Heart right ventricle (tissue), 16 donors: Measurements from ENCODE around the gene SYTL3. TPM values are rescaled to one million over a fixed set of nuclear protein-coding genes. Genes with fewer than 3 reads are reported as not detected.

Experiments used
- ATAC-seq, 8 donors: fragments of 200-7000 bp; cut with Tn5 transposase; one replicate each; pipeline ENCODE4 v1.9.1; 2020; ENCODE audit warnings: mild to moderate bottlenecking in 8 of 8, moderate library complexity in 8 of 8, moderate number of reproducible peaks in 1 of 8
- DNase-seq, 2 donors: peaks; one replicate each; pipeline ENCODE4 v3.0.0-alpha.2; 2020
- H3K27ac ChIP-seq, 10 donors: fragments of 200-600 bp; sonication (generic) in 2 of 10; one replicate each; pipeline versions ENCODE4 v1.5.0 to v1.8.0; 2020 to 2022; ENCODE audit warnings: mild to moderate bottlenecking in 3 of 10
- H3K27me3 ChIP-seq, 7 donors: fragments of 200-600 bp; one replicate each; pipeline ENCODE4 v1.8.0; 2021 to 2022; ENCODE audit warnings: mild to moderate bottlenecking in 2 of 7
- H3K36me3 ChIP-seq, 9 donors: fragments of 200-600 bp; sonication (generic) in 1 of 9; one replicate each; pipeline versions ENCODE4 v1.5.0 to v1.8.0; 2020 to 2022; ENCODE audit warnings: mild to moderate bottlenecking in 2 of 9
- H3K4me1 ChIP-seq, 9 donors: fragments of 200-600 bp; sonication (generic) in 1 of 9; one replicate each; pipeline versions ENCODE4 v1.5.0 to v1.8.0; 2020 to 2022; ENCODE audit warnings: mild to moderate bottlenecking in 4 of 9
- H3K4me3 ChIP-seq, 10 donors: fragments of 200-600 bp; sonication (generic) in 2 of 10; one replicate each; pipeline versions ENCODE4 v1.5.0 to v1.8.0; 2020 to 2022; ENCODE audit warnings: mild to moderate bottlenecking in 7 of 10, moderate library complexity in 2 of 10
- H3K9me3 ChIP-seq, 11 donors: fragments of 200-600 bp in 10 of 11; sonication (generic) in 2 of 11; one replicate each; pipeline versions ENCODE4 v1.5.0 to v1.8.0; 2013 to 2022; ENCODE audit warnings: mild to moderate bottlenecking in 2 of 11, control low read depth in 1 of 11, moderate library complexity in 1 of 11
- WGBS, 2 donors: extraction: QIAGEN DNeasy Blood & Tissue Kit; methylation state at CpG; one replicate each; pipeline ENCODE4 v1.1.7; 2013; ENCODE audit warnings: inconsistent platforms in 1 of 2; 5-methylcytosine and 5-hydroxymethylcytosine counted together
- intact Hi-C, 10 donors: fragments of 100-400 bp; cut with DNase I; formaldehyde crosslinking; loops; one replicate each; pipeline versions ENCODE4 v1.11.1 to v1.14.2; 2022
- polyA plus RNA-seq, 2 donors: library from polyadenylated mRNA; stranded (reverse); fragments of 200-250 nt; gene quantifications; one replicate each; pipeline ENCODE4 v1.2.3, GENCODE V29; 2013
- total RNA-seq, 10 donors: library from RNA; stranded (reverse); fragmentation: NEBNext Ultra II Directional in 3 of 10; extraction: Animal tissue kit (Norgen Biotek cat#: 25700) in 3 of 10; gene quantifications; one replicate each; pipeline versions ENCODE4 v1.2.1 to v1.2.4, GENCODE V29; 2021 to 2023
- TF ChIP-seq, protein P1 (sequence below), 9 donors: fragments of 200-600 bp; sonication (generic) in 2 of 9; IDR thresholded peaks; one replicate each; pipeline versions ENCODE4 v1.5.0 to v1.8.0; 2021 to 2022; ENCODE audit warnings: antibody characterized with exemption in 9 of 9, mild to moderate bottlenecking in 5 of 9, moderate library complexity in 1 of 9
- donor health status: Arrhythmogenic right ventricular cardiomyopathy.
- donor health status: ischemic (EF 13 %, LVEDD 7.1; RV severe dilation, severe dysfunction).
- donor health status: healthy with polysubstance abuse.
- donor health status: DM: no; HTN: yes; CAD: no.
- donor health status: DM: no; HTN: no; CAD: no.
- donor health status: ischemic (EF 25% LVEDD 6.9; RV normal size, moderate dysfunction).
- donor health status: ischemic (EF 25% LVEDD 5.7; RV mildly dilated, moderate dysfunction).
- donor health status: healthy.
- donor health status: DM: yes; HTN: yes; CAD: no.
- donor health status: Ischemic cardiomyopathy.
- donor health status: ischemic (EF 35%, LVEDD 5.7; RV mildly dilated, moderate dysfunction).
- donor health status: nonischemic (EF 11% LVEDD 7.7; RV severe dilation, severe dysfunction).
- donor health status: DM: yes; HTN: yes; CAD: no.
- donor health status: PGD.
- donor health status: ischemic (EF 29% LVEDD 5.4; RV normal size, mild dysfunction).
- donor health status: nonischemic (EF 23%, LVEDD 6.1; RV moderate dilation, normal function).

The SYTL3 gene
- total and polyA plus RNA-seq, 12 donors = 3.6 to 11.9 (median 8.1) TPM

DNA sequence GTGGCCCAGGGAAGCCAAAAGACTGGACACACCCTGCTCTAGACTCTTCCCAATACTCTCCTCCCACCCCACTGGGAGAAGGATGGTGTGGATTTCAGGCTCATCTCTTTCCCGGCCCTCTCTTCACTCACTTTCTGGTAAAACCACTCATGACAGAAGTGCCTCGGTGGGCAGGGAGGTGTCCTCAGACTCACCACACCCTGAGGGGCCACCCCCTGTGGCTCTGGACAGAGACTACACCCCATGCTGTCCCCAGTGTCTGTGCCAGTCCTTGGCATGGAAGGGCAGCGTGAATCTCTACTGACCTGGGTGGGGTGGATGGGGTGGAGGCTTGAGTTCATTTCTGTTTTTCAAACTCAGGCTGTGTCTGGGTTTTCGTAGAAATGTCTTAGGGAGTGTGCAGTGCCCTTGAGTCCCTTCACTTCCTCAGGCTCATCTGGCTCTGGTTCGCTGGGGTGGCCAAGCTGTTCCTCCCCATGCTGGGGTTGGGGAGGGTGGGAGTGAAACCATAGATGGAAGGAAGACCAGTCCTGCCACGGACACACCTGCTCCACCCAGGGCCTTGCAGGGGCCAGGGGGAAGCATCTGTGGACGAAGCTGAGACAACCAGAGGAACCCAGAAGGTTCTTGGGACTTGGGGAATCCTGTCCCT, 110.2 kb downstream of the SYTL3 start:
- peaks cover 0 to 5% (median 0%) of the 10 kb centered on the region in 9 donors for H3K4me1 ChIP-seq
- ATAC-seq (no peak), DNase-seq (no peak)
- no peaks in the 10 kb centered on the region for H3K27me3 ChIP-seq
- H3K27ac ChIP-seq = no peak overlapping the region
- H3K9me3 ChIP-seq = no peaks in the 10 kb centered on the region
- peaks cover 0 to 33% (median 7%) of the 10 kb centered on the region in 9 donors for H3K36me3 ChIP-seq
- no peak overlapping the region for H3K4me3 ChIP-seq
- intact Hi-C loops = no loop called here
- WGBS, 2 donors = 84 to 85% methylated on average over 7 of the region's 7 CpGs
- TF ChIP-seq, protein P1, sequence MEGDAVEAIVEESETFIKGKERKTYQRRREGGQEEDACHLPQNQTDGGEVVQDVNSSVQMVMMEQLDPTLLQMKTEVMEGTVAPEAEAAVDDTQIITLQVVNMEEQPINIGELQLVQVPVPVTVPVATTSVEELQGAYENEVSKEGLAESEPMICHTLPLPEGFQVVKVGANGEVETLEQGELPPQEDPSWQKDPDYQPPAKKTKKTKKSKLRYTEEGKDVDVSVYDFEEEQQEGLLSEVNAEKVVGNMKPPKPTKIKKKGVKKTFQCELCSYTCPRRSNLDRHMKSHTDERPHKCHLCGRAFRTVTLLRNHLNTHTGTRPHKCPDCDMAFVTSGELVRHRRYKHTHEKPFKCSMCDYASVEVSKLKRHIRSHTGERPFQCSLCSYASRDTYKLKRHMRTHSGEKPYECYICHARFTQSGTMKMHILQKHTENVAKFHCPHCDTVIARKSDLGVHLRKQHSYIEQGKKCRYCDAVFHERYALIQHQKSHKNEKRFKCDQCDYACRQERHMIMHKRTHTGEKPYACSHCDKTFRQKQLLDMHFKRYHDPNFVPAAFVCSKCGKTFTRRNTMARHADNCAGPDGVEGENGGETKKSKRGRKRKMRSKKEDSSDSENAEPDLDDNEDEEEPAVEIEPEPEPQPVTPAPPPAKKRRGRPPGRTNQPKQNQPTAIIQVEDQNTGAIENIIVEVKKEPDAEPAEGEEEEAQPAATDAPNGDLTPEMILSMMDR (IDR thresholded peaks at IDR 0.05) = no peak

DNA sequence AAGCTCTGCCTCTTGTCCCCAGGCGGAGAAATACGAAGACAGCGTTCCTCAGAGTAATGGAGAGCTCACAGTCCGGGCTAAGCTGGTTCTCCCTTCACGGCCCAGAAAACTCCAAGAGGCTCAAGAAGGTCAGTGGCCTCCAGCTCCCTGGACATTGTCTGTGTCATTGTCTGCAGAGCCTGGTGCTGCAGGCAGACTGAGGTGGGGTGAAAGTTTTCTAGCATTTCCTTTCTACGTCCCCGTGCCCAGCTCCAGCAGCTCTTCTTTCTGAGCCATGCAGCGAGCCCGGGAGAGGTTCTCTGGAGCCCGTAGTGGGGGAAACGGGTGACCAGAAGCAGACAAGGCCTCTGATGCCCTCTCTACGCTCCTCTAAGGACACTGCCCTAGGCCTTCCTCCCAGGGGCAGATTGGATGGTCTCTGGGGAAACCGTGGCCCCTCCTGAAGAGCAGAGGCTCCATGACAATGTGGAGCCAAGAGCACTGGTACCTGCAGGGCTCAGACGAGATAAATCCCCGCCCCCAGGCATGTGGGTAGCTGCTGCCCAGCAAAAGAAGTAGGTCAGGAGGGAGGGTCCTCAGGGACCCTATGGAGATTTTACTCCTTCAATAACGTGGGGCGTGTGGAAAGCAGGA, 110.9 kb downstream of the SYTL3 start:
- WGBS, 2 donors = 76 to 77% methylated on average over 17 of the region's 17 CpGs
- DNase-seq (no peak), ATAC-seq (peak in 1 of 8 donors; percentile 5)
- intact Hi-C loops = no loop called here
- H3K9me3 ChIP-seq = no peaks in the 10 kb centered on the region
- no peaks in the 10 kb centered on the region for H3K27me3 ChIP-seq
- peaks cover 0 to 39% (median 13%) of the 10 kb centered on the region in 9 donors for H3K36me3 ChIP-seq
- no peak overlapping the region for H3K4me3 ChIP-seq
- no peak overlapping the region for H3K27ac ChIP-seq
- TF ChIP-seq, protein P1 (IDR thresholded peaks at IDR 0.05) = no peak
- H3K4me1 ChIP-seq = peaks cover 0 to 5% (median 0%) of the 10 kb centered on the region in 9 donors

DNA sequence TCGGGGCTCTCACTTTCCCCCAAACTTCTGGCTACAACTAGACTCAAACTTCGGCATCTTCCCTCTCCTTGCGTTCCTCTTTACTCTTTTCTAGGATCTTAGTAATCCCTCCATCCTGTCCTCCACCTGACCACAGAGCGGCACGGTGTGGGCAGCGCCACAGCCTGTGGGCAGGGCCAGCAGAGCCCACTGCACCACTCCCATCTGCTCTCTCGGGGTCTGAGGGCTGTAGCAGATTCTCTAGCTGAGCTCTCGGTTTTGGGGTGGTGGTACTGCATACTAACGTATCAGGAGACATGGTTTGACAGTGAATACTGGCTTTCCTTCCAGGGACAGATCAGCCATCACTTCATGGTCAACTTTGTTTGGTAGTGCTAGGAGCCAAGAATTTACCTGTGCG, 111.9 kb downstream of the SYTL3 start:
- peaks cover 0 to 49% (median 21%) of the 10 kb centered on the region in 9 donors for H3K36me3 ChIP-seq
- TF ChIP-seq, protein P1 (IDR thresholded peaks at IDR 0.05) = no peak
- WGBS, 2 donors = 95 to 98% methylated on average over 10 of the region's 10 CpGs
- ATAC-seq (no peak), DNase-seq (no peak)
- H3K27me3 ChIP-seq = no peaks in the 10 kb centered on the region
- H3K4me1 ChIP-seq = peaks cover 0 to 6% (median 0%) of the 10 kb centered on the region in 9 donors
- H3K27ac ChIP-seq = no peak overlapping the region
- no peaks in the 10 kb centered on the region for H3K9me3 ChIP-seq
- H3K4me3 ChIP-seq = no peak overlapping the region
- intact Hi-C loops = no loop called here

DNA sequence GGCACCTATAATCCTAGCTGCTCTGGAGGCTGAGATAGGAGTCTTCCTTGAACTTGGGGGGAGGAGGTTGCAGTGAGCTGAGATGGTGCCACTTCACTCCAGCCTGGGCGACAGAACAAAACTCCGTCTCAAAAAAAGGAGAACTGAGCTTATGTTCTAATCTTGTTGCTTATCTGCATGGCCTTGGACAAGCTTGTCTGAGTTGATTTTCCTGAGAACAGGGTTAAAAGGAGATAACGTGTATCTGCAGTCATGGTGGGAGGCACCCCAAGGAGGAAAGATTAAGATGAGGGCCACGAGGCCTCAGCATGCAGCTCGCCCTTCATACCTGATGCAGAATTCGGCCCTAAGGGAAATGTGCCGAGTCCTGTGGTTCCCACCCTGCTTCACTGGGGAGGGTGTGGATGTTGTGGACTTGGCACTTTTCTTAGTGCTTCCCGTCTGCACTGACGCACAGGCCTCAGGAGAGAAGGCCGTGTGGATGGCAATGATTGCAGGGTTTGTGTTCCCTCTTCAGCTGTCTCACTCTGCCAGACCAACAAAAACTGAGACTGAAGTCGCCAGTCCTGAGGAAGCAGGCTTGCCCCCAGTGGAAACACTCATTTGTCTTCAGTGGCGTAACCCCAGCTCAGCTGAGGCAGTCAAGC, 113.1 kb downstream of the SYTL3 start:
- Histone ChIP-seq H3K27ac (peak overlapping the region in 4 of 10 donors; percentile 1 to 42 (median 22)), H3K9me3 (no peaks in the 10 kb centered on the region), H3K4me3 (no peak overlapping the region), H3K4me1 (peaks cover 0 to 18% (median 6%) of the 10 kb centered on the region in 9 donors), H3K36me3 (peaks cover 0 to 61% (median 29%) of the 10 kb centered on the region in 9 donors), H3K27me3 (no peaks in the 10 kb centered on the region)
- peak in 4 of 8 donors; percentile 4 to 67 (median 8) for ATAC-seq
- 67 to 80% methylated on average over 12 of the region's 12 CpGs for WGBS, 2 donors
- intact Hi-C loops = no loop called here
- no peak for DNase-seq
- TF ChIP-seq, protein P1 (IDR thresholded peaks at IDR 0.05) = no peak
